HG02759 (cell line): ENCODE data around the gene SLC22A23.

ENCODE experiments used
- ATAC-seq: cut with Tn5 transposase; IDR thresholded peaks from one replicate; pipeline ENCODE4 v1.9.1; 2021; ENCODE audit warnings: mild to moderate bottlenecking, moderate library complexity; ENCODE audit not compliant: unreplicated experiment

Gene SLC22A23

DNA sequence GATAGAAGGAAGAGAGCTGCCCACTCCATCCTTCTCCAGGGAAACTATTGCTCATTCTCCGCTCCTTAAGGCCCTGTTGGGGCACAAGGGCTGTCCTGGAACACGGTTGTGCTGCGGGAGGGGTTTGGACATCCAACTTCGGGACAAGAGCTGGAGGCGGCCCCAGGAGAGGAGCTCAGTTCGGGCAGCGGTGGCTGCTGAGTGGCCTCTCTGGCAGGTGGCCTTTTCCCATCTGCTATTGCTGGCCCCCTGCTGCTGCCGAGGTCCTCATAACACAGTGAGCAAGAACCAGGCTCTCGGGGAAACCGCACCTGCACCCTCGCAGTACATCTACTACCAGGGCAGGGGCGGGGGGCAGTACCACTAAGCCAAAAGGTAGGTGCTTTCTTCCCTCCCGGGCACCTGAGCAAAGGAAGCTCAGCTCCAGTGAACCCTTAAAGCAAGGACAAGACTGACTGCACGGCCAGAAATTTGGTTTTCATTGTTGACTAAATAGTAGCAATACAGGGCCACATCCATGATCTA lies 134.4 kb downstream of the SLC22A23 start:
- no peak for ATAC-seq

GRCh38 chr6:3321875-3322274 lies 135.0 kb downstream of the SLC22A23 start:
- ATAC-seq = no peak

GRCh38 chr6:3321042-3321441 lies 135.8 kb downstream of the SLC22A23 start:
- no peak for ATAC-seq

- ATAC-seq = no peak
Measured at GRCh38 chr6:3320238-3320811, 136.5 kb downstream of the SLC22A23 start.

DNA sequence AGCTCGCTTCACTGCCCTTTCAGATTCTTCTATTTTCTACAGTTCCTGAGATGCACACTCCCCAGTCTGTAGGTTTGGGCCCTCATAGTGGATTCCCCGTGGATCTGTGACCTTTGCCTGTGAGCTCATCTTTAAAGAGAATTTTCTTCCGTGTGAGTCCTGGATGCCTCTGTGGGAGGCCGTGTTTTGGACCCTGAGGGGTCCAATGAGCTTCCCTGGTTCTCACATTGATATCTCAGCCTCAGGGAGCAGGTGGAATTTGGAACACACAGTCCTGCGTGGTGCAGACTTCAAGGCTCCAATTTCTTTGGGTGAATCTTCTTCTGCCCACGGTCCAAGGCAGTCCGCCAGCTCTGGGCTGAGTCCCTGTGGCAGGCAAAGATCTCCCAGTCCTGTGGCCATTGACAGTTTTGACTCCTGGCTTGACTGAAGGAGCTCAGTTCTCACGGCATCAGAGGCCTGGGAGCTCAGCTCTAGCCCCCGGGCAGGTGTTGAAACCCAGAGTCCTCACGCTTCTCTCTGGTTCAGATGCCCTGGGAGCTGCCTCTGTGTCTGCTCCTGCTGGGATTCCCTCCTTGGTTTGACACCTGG lies 137.1 kb downstream of the SLC22A23 start:
- no peak for ATAC-seq

- ATAC-seq = no peak
Measured at GRCh38 chr6:3318821-3319540, 137.9 kb downstream of the SLC22A23 start.

- ATAC-seq = no peak
Measured at GRCh38 chr6:3318226-3318625, 138.6 kb downstream of the SLC22A23 start.

GRCh38 chr6:3317741-3318211 lies 139.1 kb downstream of the SLC22A23 start:
- no peak for ATAC-seq

DNA sequence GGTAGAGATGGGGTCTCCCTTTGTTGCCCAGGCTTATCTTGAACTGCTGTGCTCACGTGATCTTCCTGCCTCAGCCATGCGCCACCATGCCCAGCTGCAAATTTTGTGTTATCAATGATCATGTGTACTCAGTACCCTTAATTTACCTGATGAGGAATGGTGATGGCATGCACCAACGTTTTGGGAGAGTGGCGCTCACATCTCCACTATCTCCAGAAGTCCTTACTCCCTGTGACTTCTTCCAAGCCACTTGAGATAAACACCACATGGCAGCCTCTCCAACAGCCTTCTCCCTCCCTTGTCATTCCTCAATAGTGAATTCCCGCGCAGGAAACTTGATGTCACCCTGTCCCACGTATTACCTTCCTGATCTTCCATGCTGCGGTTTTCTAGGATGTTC lies 140.0 kb downstream of the SLC22A23 start:
- no peak for ATAC-seq

GRCh38 chr6:3316331-3316730 lies 140.5 kb downstream of the SLC22A23 start:
- no peak for ATAC-seq

- ATAC-seq = no peak
Measured at GRCh38 chr6:3315841-3316240, 141.0 kb downstream of the SLC22A23 start.

GRCh38 chr6:3314621-3315467 lies 142.0 kb downstream of the SLC22A23 start:
- no peak for ATAC-seq

- ATAC-seq = no peak
Measured at GRCh38 chr6:3314176-3314575, 142.7 kb downstream of the SLC22A23 start.

- no peak for ATAC-seq
Measured at GRCh38 chr6:3312604-3313231, 144.1 kb downstream of the SLC22A23 start.

GRCh38 chr6:3311826-3312225 lies 145.0 kb downstream of the SLC22A23 start:
- no peak for ATAC-seq

- no peak for ATAC-seq
Measured at GRCh38 chr6:3310703-3311102, 146.1 kb downstream of the SLC22A23 start.

DNA sequence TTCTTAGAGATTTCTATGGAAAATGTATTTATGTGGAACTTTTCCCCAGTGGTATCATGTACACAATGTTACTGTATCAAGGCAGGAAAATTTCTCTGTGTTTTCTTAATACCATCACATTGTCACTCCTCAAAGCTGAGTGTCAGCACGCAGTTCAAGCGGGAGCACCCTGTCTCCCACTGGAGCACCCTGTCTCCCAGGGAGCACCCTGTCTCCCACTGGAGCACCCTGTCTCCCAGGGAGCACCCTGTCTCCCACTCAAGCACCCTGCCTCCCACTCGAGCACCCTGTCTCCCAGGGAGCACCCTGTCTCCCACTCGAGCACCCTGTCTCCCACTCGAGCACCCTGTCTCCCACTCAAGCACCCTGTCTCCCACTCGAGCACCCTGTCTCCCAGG lies 146.8 kb downstream of the SLC22A23 start:
- ATAC-seq = no peak

- ATAC-seq = no peak
Measured at GRCh38 chr6:3309391-3310050, 147.3 kb downstream of the SLC22A23 start.

DNA sequence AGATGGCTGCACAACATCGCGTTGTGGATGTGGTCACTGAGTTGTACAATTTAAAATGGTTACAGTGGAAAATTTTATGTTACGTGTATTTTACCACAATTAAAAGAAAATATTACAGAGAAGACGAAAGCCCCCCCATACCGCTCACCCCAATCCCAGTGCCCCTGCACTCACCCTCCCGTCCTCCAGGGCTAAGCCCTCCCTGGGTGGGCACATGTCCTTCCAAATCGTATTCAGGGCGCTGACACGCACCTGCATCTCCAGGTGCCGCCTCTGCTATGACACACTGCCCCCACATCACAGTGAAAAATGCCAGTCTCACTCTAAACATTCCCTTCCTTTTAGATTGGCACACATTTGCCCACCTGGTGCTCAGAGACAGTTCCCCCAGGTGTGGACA lies 148.7 kb downstream of the SLC22A23 start:
- ATAC-seq = no peak

- no peak for ATAC-seq
Measured at GRCh38 chr6:3307436-3307835, 149.4 kb downstream of the SLC22A23 start.
